Measurements from ENCODE around the gene LRRC7.
"Not testable (repeated sequence)": the region's sequence is repeated elsewhere in the genome, so short reads cannot be mapped to it uniquely, and the experiment has no call there.

Gene LRRC7

DNA sequence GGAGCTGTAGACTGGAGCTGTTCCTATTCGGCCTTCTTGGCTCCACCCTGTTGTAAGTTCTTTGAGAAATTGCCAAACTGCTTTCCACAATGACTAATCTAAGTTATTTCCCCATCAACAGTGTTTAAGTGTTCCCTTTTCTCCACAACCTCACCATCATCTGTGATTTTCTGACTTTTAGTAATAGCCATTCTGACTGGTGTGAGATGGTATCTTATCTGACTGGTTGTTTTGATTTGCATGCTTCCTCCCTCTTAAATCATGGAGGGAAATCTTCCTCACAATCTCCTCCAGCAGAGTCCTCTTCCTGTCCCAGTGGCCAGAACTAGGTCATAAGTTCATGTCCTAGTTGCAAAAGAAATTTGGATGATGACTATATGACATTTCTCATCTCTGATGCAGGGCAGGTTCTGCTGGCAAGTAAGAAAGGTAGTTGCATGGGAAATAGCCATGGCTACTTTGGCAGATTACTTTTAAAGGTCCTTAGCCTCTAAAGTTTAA is 343.6 kb downstream of the LRRC7 start:
- no peak for DNase-seq

DNA sequence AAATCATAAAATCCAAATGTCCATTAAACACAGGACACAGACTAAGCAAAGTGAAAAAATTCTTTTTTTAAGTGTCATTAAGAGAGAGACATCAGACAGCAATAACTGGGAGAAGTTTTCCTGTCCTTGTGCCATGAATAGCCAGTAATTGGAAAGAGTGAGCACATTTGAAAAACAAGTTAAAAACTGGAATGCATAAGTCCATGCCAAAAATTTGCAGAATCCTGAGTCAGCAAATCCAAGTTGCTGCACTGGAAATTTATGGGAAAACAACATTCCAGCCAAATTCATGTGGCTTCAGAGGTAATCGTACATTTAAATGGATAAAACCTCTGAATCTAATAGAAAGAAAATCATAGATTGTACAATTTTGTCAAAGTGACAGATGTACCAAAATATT is 346.3 kb downstream of the LRRC7 start:
- DNase-seq = no peak

DNA sequence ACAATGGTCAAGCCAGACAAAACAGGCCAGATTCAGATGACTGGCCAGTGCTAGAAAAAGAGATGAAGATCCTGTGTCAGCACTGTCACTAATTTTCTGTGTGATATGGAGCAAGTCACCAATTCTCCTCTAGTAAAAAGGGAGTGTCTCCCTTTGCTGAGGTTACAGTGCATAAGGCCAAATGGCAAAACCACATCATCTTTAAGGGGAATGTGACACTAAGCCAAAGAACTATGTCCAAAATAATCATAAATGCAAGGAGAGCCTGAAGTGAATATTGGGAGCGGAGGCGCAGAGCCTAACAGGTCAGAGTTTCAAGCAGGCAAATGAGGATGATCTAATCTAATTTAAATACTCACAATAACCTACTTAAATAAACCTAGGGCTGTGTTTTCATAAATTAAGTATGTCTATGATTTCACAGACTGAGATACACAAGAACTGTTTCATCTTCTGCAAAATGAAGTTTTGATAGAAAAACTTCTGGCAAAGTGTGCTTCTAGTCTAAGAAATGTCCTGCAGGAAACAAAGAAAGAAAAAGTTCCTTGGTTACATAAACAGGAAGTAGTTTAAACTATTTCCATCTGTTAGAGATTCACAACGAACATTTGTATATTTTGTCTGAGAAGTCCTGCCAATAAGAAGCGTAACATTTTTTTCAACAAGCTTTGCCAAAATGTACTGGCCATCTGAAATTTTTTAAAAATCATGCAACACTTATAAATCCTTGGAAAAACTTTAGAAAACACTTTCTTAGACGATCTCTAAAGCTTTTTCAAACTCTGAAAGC is 347.4 kb downstream of the LRRC7 start:
- no peak for DNase-seq

DNA sequence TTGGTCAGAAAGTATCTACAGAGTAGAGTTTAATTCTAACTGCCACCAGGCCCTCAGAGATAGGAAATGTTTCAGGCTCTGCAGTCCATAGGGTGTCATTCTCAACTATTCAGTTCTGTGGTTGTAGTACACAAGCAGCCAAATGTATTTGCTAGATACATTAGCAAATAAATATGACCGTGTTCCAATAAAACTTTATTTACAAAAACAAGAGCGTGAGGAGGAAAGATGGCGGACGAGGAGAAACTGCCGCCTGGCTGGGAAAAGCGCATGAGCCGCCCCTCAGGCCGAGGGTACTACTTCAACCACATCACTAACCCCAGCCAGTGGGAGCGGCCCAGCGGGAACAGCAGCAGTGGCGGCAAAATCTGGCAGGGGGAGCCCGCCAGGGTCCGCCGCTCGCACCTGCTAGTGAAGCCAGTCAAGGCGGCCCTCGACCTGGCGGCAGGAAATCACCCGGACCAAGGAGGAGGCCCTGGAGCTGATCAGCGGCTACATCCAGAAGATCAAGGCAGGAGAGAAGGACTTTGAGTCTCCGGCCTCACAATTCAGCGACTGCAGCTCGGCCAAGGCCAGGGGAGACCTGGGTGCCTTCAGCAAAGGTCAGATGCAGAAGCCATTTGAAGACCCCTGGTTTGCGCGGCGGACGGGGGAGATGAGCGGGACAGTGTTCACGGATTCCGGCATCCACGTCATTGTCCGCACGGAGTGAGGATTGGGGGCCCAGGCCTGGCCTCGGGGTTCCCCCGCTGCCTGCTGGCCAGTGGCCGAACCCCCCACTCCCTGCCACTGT is 351.6 kb downstream of the LRRC7 start:
- DNase-seq = no peak

DNA sequence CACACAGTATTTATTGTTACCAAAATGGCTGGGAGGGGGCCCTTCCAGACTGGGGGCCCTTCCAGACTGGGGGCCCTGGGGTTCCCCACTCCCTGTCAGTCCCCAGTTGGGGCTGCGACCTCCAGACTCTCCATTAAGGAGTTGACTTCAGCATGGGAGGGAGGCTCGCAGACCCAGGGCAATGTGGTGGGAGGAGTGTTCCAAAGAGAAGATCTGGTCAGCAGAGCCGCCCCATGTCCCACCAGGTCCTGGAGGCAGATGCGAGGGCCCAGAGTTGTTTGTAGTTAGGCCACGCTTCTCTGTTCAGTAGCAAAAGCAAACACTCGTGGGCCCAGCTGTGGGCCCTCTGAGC is 352.2 kb downstream of the LRRC7 start:
- no peak for DNase-seq

DNA sequence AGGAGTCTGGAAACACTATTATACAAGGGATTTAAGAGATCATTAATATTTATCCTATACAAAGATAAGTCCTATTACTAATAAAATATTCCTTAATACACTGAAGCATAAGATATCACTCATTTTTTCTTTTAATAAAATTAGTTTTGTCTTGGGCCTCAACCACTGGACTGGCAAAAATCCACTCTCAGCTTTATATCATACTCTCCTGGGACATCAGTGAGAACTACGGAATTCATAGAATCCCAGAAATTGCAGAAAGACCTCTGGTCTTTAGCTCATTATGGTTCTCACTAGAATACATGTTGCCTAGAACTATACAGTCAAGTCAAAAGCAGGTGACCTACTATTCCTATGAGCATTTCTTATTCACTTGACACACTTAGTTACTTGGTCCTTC is 352.7 kb downstream of the LRRC7 start:
- DNase-seq = no peak

DNA sequence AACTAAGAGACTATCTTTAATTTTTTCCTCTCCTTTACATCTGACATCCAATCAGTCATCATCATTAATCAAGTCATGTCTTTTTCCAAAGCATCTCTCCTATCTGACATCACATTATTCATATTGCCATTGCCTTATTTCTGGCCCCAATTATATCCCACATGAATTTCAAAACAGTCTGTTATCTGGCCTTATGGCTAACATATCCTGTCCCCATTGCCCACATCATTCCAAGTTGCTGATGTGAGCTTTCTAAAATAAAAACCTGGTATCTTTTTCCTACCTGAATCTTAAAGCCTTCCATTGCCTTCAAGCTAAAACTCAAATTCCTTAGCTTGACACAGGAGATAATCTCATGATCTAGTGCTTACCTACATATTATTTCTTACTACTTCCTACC is 353.8 kb downstream of the LRRC7 start:
- DNase-seq = no peak

DNA sequence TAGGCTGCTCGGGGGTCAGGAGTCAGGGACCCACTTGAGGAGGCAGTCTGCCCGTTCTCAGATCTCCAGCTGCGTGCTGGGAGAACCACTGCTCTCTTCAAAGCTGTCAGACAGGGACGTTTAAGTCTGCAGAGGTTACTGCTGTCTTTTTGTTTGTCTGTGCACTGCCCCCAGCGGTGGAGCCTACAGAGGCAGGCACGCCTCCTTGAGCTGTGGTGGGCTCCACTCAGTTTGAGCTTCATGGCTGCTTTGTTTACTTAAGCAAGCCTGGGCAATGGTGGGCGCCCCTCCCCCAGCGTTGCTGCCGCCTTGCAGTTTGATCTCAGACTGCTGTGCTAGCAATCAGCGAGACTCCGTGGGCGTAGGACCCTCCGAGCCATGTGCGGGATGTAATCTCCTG is 360.5 kb downstream of the LRRC7 start:
- DNase-seq = not testable (repeated sequence)

DNA sequence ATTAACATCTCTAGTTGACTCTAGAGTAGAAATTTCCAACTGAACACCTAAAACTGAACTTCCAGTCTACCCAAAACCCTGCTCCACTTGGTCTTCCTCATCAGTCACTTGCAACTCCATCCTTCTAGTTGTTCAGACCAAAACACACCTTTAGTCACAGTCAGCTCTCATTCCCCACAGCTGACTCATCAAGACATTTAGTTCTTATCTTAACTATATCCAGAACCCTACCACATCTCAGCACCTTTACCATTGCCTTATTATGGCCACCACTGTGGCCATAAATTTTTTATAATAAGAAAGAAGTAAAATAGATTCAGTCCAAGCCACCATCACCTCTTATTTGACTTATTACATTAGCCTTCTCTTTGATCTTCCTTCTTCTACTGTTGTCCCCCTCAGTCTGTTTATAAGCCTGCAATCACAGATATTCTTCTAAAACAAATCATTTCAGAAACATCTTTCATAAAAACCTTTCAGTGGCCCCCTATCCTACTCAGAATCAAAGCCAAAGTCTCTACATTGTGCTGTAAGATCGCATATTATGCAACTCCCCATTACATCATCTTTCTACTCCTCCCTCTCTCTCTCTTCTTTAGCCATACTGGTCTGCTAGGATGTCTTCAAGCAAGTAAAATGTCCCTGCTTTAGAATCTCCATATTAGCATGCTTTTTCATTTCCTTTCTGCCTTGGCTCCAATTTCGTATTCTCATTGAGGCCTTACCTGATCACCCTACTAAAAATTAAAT is 361.8 kb downstream of the LRRC7 start:
- no peak for DNase-seq

DNA sequence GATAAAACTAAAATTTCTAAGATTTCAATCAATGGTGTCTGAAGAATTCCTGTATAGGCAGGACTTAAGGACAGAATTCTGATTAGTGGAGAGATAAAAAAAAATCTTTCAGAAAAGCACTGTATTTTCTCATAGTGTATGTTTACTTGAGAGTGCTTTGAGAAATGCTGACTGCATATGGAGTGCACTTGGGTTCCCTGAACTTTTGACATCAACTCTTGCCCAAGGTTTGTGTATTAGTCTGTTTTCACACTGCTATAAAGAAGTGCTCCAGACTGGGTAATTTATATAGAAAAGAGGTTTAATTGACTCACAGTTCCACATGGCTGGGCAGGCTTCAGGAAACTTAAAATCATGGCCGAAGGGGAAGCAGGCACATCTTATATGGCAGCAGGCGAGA is 362.7 kb downstream of the LRRC7 start:
- DNase-seq = no peak

DNA sequence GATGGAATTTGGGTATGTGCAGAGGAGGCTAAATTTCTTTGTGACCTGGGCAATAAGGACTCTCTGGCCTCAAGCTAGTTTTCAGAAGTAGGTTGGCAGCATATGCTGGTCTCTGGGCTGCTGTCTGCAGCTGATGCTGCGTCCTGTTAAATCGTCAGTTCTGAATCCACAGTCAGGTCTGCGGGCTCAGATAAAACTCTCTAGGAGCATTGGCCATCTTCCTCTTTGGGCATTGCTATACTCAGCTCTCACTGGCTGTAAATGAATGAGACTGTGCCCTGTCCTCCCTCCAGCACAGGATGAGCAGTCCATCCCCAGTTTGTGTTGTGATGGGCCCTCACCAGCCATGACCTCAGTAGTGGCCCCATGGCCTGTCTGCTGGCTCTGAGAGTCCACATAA is 365.0 kb downstream of the LRRC7 start:
- DNase-seq = no peak

DNA sequence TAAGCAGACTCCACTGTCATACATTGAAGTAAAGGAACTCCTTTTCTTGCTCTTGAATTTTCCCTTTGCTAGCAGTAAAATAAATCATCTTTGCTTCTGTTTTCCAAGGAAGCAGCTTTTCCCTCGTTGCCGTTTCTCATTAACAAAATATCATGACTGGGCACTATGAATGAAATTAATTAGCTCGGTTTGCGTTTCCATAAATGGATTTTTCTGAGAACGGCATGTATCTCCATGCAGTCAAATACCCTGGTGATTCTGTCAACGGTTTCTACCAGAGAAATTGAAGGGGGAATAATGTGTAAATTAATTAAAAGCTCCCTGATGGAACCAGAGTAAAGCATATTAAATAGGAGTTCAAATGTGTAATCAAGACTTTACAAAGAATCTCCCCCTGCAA is 372.5 kb downstream of the LRRC7 start:
- DNase-seq = no peak

DNA sequence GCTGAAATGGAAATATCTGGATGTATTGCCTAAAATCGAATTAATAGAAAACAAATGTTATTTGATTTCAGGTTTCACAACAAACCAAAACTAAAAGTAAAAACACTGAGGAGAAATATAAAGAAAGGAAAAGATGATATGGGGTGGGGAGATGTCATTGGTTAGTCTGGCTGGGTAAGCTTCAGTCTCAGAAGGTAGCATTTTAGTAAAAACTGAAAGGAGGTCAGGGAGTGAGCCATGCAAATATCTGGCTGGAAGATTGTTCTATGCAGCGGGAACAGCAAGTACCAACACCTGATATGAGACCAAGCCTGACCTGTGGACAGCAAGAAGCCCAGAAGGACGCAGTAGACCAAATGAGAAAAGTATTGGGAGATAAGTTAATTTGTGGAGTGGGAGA is 373.1 kb downstream of the LRRC7 start:
- no peak for DNase-seq

DNA sequence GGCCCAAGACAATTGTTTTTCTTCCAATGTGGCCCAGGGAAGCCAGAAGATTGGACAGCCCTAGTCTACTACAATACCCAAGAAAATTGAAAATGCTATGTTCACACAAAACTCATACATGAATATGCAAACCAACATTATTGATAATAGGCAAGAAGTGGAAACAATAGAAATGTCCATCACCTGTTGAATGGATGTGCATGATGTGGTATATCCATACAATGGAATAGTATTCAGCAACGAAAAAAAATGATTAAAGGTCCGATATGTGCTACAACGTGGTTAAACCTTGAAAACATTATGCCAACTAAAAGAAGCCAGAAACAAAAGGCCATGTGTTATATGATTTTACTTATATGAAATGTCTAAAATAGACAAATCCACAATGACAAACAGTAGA is 375.3 kb downstream of the LRRC7 start:
- DNase-seq = no peak

DNA sequence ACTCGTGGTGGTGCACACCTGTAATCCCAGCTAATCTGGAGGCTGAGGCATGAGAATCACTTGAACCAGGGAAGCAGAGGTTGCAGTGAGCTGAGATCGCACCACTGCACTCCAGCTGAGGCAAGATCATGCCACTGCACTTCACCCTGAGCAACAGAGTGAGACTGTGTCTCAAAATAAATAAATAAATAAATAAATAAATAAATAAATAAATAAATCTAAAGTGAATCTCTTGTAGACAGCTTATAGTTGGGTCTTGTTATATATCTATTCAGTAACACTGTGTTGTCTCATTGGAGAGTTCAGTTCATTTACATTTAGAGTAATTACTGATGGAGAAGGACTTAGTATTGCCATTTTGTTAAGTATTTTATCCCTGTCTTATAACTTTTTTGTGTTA is 379.2 kb downstream of the LRRC7 start:
- DNase-seq = no peak

DNA sequence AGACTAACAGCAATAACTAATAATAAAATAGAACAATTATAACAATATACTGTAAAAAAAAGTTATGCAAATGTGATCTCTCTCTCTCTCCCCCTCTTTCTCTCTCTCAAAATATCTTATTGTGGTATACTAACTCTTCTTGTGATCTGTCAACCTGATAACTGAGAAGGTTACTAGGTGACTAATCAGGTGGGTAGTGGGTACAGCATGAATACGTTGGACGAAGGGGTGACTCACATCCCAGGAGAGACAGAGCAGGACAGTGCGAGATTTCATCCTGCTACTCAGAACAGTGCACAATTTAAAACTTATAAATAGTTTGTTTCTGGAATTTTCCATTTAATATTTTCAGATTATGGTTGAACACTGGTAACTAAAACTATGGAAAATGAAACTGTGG is 380.1 kb downstream of the LRRC7 start:
- no peak for DNase-seq

DNA sequence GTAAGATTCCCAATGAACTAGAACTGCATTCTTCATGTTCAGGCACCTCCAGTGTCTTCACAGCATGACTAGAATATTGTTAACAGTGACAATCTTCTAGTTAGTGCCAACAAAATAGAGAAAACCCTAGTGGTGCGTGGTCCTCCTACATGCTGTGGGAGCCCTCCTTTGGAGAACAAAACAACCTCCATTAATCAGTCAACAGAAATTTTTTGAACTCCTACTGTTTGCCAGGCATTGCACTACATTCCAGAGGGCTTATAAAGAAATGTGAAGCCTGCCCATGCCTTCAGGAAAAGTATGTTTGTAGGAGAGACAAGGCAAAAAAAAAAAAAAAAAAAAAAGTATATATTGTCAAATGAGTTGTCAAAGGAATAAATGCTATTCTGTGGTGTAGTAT is 385.0 kb downstream of the LRRC7 start:
- no peak for DNase-seq

DNA sequence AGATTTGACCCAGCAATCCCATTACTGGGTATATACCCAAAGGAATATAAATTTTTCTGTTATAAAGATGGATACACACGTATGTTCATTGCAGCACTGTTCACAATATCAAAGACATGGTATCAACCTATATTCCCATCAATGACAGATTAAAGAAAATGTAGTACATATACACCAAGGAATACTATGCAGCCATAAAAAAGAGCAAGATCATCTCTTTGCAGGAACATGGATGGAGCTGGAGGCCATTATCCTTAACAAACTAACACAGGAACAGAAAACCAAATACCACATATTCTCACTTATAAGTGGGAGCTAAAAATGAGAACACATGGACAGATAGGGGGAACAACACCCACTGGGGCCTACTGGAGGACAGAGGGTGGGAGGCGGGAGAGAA is 394.7 kb downstream of the LRRC7 start:
- DNase-seq = not testable (repeated sequence)

DNA sequence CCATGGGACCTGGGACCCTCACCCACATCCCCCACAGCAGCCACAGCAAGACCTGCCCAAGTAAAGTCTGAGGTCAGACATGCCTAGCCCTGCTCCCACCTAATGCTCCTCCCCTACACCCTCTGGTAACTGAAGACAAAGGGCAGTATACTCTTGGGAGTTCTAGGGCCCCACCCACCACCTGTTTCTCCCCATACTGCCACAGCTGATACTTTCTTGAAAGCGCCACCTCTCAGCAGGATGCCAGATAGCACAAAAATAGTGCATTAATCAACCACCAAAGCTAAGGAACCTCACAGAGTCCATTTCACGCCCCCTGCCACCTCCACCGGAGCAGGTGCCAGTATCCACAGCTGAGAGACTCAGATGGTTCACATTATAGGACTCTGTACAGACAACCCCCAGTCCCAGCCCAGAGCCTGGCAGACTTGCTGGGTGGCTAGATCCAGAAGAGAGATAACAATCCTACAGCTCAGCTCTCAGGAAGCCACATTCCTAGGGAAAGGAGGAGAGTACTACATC is 399.6 kb downstream of the LRRC7 start:
- DNase-seq = no peak

DNA sequence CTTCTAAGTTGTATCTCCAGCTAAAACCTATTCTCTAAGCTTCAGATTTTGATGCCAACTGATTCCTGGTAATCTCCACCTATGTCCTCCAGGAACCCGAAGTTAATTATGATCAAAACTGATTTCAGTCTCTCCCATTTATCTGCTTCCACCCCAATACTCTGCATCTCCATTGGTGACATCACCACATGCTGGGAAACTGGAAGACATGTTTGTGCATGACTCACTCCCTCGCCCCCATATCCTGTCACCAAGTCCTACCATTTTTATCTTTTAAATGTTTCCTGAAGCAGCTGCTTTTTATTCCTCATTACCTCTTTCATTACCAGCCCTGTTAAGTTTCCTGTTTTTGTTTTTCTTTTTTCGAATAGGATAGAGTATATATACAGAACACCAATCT is 409.2 kb downstream of the LRRC7 start:
- no peak for DNase-seq

DNA sequence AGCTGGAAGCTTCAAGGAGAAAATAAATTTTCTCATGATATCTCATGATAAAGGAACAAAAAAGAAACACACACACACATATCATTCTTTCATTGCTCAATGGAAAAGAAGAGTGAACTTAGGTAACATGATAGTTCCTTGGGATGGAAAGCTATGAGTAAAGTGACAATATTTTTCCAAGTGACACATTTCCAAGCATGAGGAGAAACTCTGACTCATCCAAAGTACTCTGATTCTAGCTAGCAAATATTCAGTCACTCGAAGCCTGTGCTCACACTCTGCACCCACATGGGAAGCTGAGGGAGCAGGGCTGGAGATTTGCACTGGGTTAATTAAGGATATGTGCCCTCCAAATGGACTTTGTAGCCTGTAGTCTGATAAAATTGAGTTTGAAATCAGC is 415.3 kb downstream of the LRRC7 start:
- no peak for DNase-seq

DNA sequence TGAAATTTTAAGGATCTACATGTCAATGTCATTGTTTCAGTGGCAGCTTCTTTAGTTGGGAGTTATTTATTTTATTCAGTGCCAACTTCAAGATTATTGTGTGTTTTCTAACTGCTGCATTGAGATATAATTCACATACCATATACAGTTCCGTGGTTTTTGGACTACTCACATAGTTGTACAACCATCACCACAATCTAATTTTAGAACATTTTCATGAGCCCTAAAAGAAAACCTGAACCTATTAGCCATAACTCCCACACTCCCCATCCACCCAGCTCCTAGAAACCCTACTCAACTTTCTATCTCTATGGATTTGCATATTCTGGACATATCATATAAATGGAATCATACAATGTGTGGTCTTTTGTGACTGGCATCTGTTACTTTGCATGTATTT is 417.7 kb downstream of the LRRC7 start:
- DNase-seq = no peak

DNA sequence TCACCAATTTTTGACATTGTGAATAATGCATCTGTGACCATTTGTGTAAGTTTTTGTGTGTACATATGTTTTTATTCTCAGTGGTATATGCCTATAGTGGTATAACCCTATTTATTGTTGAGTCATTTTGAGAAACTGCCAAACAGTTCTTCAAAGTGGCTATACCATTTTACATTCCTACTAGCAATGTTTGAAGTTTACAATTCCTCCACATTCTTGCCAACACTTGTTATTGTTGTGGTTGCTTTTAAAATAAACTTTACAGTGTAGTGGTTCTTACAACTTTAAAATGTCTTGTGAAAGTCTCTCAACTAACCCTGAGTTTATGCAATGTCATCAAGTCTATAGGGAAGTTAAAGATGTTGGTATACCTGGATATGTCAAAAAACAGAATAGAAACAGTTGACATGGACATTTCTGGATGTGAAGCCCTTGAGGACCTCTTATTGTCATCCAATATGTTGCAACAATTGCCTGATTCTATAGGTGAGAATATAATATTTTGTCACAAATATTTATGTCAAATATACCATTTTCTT is 418.2 kb downstream of the LRRC7 start:
- no peak for DNase-seq
